ENCODE results near the gene ECT2L. TPM values are rescaled to one million over a fixed set of nuclear protein-coding genes. Genes with fewer than 3 reads are reported as not detected.

ECT2L gene
- polyA plus RNA-seq, 3 donors: 0.14 to 0.28 (median 0.19) TPM

DNA sequence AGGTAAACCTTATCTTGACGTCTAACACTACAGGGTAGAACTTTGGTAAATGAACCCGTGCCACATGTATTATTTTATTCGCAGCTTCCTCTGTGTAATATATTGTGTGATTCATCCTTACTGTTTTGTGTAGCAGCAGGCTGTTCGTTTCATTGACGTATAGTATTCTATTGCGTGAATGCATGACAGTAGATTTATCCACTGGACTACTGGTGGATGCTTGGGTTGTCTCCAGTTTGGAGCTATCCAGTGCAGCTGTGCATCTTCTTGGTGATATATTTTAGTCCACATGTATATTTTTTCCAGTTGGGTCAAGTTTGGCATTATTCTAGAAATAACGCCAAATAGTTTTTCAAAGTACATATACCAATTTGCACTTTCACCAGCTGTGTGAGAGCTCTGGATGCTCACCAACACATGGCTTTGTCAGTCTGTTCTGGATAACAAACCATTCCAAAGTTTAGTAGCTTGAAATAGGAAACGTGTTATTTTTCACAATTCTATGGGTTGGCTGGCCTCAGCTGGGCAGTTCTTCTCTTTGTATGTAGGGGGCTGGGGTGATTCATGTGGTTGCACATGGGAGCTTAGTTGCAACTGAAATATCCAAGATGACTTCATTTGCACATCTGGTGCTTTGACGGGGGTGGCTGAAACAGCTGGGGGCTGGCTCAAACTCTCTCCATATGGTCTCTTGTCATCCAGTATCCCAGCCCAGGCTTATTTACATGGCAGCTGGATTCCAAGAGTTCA, 9.3 kb downstream of the ECT2L start:
- no peak for DNase-seq (ENCODE audit: low read depth in 3 of 3, low spot score in 2 of 3)

DNA sequence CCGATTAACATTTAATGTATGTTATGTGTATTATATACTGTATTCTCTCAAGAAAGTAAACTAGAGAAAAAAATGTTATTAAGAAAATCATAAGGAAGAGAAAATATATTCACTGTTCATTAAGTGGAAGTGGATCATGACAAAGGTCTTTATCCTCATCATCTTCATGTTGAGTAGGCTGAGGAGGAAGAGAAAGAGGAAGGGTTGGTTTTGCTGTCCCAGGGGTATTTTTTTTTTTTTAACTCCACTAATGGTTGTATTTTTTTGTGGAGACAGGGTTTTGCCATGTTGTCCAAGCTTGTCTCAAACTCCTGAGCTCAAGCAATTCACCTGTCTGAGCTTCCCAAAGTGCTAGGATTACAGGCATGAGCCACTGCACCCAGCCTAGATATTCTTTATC, 11.0 kb downstream of the ECT2L start:
- no peak for DNase-seq (ENCODE audit: low read depth in 3 of 3, low spot score in 2 of 3)

DNA sequence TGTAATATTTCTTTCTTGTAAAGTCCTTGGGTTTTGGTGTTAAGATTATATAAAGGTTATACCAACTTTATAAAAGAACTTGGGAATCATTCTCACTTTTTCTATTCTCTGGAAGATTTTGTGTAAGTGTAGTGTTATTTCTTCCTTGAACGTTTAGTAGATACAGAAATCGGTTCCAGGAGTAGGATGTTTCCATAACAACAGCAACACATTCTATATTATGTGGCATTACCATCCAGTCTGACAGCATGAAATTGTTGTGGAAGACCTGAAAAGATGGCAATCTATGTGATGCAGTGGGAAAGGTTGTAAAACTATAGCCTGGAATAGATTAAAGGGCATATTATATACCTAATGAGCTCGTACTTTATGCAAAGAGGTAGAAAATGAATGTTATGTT, 13.8 kb downstream of the ECT2L start:
- no peak for DNase-seq (ENCODE audit: low read depth in 3 of 3, low spot score in 2 of 3)

DNA sequence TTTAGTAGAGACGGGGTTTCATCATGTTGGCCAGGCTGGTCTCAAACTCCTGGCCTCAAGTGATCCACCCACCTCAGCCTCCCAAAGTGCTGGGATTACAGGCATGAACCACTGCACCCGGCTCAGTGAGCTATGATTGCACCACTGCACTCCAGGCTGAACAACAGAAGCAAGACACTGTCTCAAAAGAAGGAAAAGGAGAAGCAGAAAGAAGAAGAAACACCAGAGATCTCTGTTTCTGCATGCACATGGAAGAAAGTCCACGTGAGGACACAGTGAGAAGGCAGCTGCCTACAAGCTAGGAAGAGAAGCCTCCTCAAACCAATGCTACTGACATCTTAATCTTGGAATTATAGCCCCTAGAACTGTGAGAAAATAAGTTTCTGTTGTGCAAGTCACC, 16.0 kb downstream of the ECT2L start:
- DNase-seq (ENCODE audit: low read depth in 3 of 3, low spot score in 2 of 3): no peak

DNA sequence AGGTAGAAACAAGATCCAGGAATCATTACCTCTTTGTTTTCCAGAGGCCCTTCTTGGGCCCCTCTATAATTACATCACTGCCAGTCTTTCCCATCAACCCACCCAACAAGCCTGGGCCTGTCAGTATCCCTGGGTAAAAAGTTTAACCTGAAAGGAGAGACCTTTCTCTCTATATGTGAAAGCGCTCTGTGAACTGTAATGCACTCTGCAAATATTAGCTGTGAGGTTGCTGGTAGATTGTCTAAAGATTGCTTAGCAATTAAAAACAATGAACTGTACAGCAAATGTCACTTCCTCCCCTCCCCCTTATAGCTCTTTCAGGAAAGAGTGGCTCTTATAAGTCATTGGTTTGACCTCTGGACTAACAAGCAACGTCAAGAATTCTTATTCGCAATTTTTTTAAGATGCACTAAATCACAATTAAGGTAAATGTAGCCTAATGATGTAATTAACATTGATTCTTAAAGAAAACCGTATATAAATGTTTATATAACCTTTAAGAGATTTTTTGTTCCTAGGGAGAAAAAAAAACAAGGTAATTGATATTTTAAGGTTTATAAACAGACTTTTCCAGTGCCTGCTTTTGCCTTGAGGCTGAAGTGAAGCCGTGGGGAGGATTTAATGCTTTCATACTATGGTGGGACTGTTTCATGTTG, 18.4 kb downstream of the ECT2L start:
- no peak for DNase-seq (ENCODE audit: low read depth in 3 of 3, low spot score in 2 of 3)

DNA sequence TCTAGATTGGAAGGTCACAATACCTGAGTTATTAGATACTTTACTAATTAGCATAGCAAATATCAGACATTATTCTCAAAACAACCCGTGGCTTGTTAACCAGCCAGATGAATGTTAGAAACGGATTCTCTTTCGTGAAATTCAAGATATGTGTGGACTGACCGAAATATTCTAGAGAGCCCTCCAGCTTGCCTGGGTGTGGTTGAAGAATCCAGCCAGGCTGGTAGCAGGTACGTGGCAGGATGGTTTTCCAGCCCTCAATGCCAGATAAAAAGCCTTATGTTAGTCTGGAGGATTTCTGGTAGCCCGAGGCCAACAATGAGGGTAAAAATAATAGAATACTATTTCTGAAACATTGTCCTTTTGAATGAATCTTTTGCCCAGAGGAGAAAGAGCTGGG, 19.3 kb downstream of the ECT2L start:
- no peak for DNase-seq (ENCODE audit: low read depth in 3 of 3, low spot score in 2 of 3)

DNA sequence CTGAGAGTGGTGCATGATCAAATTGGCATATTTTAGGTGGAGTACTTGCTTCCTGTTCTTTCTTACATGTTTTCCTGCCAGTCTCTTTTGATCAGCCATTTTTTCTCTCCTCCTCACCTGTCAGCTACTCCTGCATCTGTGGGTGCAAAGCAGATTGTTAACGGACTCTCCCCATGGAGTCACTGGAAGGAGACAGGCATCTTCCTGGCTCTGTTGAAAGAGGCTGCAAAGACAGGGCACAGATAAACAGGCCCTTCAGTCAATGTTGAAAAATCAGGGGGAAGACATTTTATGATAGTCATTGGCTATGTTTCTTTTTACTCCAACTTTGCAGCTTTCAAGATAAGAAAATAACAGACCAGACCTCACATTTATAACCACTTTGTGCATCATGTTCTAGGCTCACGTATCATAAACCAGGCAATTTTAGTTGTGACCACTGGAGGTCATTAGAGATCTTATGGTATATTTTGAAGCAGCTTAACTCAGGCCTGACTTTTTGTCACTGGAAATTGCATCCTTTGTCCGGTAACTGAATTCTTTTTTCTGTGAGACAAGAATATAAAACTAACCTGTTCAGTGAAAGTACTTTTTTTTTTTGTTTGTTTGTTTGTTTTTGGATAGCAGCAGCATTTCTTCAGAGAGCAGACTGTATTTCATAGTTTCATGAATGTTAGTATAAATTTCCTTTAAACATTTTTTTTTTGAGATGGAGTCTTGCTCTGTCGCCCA, 20.1 kb downstream of the ECT2L start:
- DNase-seq (ENCODE audit: low read depth in 3 of 3, low spot score in 2 of 3): no peak

DNA sequence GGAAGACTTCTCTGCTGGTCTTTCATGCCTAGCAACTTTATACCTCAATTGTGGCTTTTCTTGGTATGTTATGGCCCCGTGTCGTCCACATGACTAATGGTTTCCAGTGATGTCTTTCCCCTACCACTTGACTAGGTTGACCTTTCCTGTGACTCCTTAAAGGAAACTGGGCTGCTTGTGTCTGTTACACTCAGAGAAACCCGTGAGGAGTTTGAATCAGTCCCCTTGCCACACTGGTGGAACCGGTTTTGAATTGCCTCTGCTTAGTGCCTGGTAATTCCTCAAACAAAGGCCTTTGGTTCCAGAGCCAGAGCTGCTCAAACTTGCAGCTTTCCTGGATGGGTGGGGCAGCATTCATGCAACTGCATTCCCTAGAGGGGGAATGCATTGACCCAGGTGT, 21.9 kb downstream of the ECT2L start:
- peak in 1 of 3 donors; percentile 58 for DNase-seq (ENCODE audit: low read depth in 3 of 3, low spot score in 2 of 3)

DNA sequence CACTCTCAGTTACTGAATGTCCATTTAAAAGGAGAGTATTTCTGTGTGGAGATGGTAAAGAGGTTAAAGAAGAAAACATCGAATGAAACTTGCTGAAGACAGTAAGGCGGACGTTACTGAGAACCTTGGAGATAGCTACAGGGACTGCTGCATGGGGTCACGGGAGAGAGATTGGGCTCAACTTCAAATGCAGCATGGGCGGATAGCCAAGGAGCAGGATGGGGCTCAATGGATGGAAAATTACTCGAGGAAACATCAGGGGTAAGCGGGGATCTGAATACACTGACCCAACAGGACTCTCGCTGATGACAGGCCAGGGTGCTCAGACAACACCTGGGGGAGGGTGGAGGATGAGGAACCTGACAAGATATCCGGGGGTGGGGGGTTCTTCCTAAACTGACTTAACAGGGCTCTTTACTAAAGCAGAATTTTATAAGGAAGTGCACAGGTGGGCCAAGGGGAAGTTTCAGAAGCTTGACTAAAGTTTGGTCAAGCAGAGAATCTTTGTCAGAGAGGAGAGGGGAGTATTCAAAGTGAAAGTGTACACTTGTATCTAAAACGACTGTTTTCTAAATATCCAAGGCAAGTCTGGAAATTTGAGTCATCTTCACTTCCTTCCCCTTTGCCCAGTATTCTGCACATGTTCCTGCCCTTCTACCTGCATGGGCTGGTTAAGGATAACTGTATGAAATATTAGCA, 22.8 kb downstream of the ECT2L start:
- DNase-seq (ENCODE audit: low read depth in 3 of 3, low spot score in 2 of 3): no peak

DNA sequence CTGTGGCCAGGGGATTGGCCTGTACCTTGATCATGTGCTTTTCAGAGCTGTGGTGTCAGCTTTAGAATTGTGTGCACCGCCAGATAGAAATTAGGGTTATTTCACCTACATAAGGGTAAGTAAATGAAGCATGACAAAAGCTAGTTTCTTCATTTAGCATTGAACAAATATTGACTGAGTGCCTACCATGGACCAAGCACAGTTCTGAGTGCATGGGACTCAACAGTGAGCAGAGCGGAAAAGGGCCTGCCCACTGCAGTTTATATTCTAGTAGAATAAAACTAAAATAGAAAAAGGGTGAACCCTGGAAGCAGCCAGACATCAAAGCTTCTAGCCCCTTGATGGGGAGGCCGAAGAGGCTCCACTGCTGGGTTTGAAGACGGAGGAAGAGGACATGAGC, 25.6 kb downstream of the ECT2L start:
- DNase-seq (ENCODE audit: low read depth in 3 of 3, low spot score in 2 of 3): no peak

DNA sequence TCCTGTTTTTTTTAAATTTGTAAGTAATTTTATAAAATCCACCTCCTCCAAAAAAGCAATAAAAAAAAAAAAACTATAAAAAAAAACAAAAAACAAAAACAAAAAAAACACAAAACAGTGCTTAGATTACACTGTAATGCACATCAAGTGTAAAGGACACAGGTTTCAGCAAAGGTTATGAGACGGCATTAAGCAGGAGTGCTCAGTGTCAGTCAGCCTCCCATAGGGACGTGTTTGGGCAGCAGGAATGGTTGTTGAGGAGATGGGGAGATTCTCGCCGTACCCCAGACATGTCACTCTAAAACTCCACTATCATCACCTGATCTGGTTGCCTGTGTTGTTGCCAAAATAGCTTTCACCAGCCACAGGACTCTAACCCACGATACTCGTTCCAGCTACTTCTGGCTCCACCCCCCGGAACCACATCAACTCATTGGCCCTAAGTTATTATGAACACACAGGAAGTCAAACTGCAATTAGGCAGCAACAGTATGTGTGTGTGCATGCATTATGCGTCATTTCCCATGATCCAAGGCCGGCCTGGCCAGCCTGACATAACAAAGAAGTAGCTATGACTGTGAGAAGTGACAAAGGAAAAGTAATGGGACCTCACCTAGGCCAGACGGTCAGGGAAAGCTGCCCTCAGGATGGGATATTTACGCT, 28.7 kb downstream of the ECT2L start:
- no peak for DNase-seq (ENCODE audit: low read depth in 3 of 3, low spot score in 2 of 3)

DNA sequence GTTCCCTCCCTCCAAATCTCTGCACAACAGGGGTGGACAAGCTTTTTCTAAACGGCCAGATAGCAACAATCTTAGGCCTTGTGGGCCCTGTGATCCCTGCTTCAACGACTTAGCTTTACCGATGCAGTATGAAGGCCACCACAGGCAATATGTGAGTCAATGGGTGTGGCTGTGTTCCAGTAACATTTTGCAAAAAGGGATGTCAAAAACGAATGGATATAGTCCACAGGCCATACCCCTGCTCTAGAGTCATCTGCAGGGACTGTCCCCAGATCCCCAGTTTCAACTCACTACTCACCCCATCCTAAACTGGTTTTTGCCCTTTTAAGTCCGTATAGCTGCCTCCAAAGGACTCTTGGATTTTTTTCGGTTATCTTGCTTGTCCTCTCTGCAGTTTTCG, 34.4 kb downstream of the ECT2L start:
- no peak for DNase-seq (ENCODE audit: low read depth in 3 of 3, low spot score in 2 of 3)

DNA sequence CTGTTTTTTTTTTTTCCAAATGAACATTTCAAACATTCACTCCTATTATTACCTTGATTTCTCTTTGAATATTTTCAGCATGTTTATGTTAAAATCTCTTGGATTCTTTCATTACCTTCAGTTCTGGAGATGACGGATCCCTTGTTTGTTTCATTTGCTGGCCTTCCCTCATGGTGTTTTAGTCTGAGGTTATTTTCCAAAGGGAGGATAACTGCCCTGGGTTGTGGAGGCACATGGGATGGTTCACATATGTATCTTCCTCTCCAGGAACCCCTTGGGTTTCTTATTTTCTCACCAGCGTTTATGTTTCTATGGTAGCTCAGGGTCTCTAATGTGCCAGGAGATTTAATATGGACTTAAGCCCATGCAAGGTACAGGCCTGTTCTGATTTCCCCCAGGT, 36.3 kb downstream of the ECT2L start:
- no peak for DNase-seq (ENCODE audit: low read depth in 3 of 3, low spot score in 2 of 3)

DNA sequence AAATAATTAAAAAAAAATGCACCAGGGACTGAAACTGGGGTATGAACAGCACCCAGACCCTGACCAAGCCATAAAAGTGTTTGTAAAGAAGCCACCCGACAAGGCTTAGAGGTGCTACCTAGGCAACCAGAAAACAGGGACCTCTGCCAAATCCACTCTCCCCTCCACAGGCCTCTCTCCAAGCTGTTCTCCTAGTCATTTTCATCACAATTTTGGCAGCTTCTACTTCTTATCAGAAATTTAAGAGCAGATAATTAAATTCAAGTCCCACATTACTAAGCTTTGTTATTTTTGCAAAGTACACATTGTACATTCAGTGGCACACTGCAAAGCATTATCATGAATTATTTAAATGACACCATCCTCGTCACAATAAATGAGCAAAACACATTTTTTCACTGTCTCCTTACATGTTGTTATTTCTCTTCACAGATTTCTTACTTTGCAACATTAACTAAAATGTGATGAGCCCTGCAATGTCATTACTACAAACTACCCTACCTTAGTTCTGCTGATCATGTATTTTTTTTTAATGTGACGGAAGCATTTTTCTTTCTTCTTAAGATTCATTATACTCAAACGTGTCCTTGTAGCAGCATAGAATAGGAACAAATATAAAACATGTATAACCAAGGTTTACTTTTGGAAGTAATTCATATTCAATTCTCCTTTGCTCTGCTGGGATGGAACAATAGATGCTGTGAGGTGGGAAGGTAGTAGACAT, 38.1 kb downstream of the ECT2L start:
- DNase-seq (ENCODE audit: low read depth in 3 of 3, low spot score in 2 of 3): no peak

DNA sequence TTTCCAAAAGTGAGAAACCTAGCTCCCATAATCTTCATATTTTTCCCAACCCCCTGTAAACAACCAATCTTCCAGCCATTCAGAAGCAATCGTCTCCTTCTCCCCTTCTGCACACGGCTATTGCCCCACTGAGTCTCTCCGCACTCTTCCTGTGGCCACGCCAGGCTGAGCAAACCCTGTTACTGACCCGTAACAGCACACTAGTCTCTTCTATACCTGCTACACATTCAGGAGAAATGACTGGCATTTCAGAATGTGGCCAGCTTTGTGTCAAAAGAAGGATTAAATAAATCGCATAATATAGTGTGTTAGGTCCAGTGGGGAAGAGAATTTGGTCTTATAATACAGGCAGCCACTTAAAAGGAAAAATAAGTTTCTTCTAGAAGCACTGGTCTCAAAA, 41.4 kb downstream of the ECT2L start:
- no peak for DNase-seq (ENCODE audit: low read depth in 3 of 3, low spot score in 2 of 3)

DNA sequence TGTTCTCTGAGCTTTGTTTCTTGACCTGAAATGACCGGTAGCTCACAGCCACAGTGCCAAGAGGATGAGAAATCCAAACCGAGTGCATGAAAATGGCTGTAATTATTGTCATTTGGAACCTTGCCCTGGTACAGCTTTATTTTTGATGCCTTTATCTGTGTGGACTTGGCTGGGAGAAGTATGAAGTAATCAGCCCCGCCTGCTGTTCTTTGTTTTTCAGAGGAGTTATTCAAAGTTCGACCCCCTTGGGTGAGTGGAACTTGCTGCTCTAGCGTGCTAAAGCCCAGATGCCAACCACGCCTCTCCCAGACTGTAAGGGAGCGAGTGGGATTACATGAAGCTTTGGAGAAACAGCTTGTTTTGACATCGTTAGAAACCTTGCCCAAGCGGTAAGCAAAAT, 48.3 kb downstream of the ECT2L start:
- DNase-seq (ENCODE audit: low read depth in 3 of 3, low spot score in 2 of 3): no peak

DNA sequence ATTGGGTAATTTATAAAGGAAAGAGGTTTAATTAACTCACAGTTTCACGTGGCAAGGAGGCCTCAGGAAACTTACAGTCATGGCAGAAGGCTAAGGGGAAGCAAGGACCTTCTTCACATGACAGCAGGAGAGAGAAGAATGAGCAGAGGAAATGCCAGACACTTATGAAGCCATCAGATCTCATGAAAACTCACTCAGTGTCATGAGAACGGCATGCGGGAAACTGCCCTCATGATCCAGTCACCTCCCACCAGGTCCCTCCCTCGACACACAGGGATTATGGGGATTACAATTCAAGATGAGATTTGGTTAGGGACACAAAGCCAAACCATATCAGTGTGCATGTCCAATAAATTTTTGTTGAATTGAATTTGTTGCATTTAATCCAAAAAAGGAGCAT, 52.0 kb downstream of the ECT2L start:
- no peak for DNase-seq (ENCODE audit: low read depth in 3 of 3, low spot score in 2 of 3)

DNA sequence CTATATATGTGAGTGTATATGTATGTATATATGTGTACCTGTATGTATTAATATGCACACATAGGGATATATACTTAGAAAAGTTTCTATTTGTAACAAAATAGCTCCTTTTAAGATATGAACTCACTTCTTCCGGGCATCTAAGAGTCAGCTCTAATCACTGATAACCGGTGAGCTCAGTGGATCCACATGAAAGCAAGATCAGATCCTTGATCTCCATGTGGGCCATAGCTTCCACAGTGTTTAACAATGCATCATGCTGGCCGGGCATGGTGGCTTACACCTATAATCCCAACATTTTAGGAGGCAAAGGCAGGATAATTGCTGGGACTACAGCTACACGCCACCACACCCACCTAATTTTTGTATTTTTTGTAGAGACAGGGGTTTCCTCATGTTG, 52.6 kb downstream of the ECT2L start:
- DNase-seq (ENCODE audit: low read depth in 3 of 3, low spot score in 2 of 3): no peak

DNA sequence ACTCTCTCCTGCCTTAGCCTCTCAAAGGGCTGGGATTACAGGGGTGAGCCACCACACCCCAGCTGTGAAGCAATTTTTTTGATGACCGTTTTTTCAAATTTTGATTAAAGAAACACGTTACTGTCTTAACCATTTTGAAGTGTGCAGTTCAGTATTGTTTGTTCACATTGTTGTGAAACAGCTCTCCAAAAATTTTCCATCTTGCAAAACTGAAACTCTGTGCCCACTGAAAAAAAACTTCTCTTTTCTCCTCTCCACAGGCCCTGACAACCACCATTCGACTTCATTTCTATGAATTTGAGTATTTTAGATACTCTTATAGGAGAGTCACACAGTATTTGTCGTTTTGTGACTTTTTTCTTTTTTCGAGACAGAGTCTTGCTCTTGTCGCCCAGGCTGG, 53.9 kb downstream of the ECT2L start:
- DNase-seq (ENCODE audit: low read depth in 3 of 3, low spot score in 2 of 3): no peak

DNA sequence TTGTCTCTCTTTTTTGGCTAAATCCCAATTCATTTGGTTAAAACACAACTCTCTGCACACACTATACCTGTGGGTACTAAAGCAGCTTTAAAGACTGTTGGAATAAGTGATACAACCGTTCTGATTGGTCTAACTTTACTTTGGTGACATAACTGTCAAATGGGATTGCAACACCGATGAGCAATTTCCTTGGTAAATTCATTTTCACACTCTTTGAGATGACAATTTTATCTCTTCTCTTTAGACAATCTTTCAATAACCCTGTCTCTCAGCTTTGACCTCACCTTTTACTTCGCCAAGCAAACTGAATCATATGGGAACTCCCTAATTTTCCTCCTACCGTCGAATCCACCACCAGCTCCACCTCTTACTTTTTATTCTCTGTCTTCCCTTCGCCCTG, 60.8 kb downstream of the ECT2L start:
- DNase-seq (ENCODE audit: low read depth in 3 of 3, low spot score in 2 of 3): no peak
